ENCODE results near the gene IFNA21.
"Not testable (repeated sequence)": the region's sequence is repeated elsewhere in the genome, so short reads cannot be mapped to it uniquely, and the experiment has no call there.

The IFNA21 gene

GRCh38 chr9:21166560-21166959, at the start of gene IFNA21:
IFNA21 (minus strand) TSS chr9:21166660; CDS start chr9:21166612, 48 bp downstream.
- not testable (repeated sequence) for DNase-seq (ENCODE audit: low read depth, low spot score)

- not testable (repeated sequence) for DNase-seq (ENCODE audit: low read depth, low spot score)
These were observed 47.2 kb upstream of the IFNA21 start for GRCh38 chr9:21213411-21214326.

DNA sequence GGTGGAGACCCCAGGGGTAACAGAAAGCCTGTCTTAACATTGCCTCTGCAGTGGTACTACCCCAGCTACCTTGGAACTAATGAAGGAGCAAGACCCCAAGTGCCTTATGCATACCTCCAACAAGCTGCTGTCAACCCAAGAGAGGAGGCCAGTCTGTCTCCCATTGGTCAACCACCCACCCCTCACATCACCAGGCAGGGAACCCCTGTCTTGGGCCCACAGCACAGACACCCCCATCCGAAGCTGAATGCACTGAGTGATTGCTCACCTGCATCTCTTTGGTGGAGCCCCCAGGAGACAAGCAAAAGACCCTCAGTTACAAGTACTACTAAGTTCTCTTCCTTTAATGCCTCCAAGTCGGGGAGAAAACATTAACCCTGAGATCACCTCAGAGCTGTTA, 45.7 kb upstream of the IFNA21 start:
- not testable (repeated sequence) for DNase-seq (ENCODE audit: low read depth, low spot score)

DNA sequence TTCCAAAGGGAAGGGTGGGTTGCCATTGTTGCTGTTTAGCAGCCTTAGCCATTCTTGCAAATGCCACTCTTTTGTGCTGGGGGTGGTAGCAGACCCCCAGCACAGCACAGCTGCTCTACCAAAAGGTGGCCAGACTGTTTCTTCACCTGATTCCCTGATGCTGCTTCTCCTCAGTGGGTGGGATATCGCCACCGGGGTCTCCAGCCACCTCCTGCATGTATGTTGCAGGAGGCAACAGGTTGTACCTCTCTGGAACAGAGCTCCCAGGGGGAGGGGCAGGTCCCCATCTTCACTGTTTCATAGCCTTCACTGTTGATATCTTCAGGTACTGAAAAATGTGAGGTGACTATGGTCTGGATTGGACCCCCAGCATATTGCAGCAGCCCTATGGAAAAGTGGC, 44.3 kb upstream of the IFNA21 start:
- DNase-seq (ENCODE audit: low read depth, low spot score), result not testable (repeated sequence)

DNA sequence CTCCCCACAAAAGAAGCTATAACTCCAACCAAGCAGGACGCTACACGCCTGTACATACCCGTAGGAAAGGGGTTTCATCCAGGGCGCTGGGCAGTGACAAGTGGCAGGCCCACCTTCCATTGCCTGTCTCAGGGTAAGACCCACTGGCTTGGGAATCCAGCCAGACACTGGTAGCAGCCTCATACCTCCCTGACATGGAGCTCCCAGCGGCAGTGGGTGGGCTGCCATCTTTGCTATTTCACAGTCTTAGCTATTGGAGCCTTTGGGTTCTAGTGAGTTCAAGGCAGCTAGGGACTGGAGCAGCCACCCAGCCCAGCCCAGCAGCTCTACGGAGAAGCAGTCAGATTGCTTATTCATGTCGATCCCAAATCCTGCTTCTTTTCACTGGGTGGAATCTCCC, 43.9 kb upstream of the IFNA21 start:
- DNase-seq (ENCODE audit: low read depth, low spot score), result no peak

DNA sequence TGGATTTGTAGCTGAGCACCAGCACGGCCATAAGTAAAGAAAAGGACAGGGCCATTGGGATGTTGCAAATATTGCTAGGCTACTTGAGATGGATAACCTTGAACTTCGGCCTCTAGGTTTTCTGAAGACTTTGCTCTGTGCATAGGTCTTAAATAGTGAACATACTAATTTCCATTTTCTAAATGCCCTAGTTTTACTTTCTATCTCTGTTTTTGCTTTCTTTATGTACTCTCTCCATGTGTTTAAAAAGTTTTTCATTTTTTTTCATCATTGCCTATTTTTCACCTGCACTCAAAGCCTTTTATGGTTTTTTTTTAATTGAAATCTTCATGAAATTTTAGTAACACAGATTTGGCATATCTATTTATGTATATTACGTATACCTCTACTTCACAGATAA, 40.6 kb upstream of the IFNA21 start, which contains the start of gene IFNA10:
Gene IFNA10 (minus strand): TSS at position 101 of the 400 bp plus-strand sequence. CDS start 46 bp downstream, at position 55.
- DNase-seq (ENCODE audit: low read depth, low spot score), result not testable (repeated sequence)

- DNase-seq (ENCODE audit: low read depth, low spot score), result no peak
These were observed 38.7 kb upstream of the IFNA21 start for GRCh38 chr9:21205204-21205603.

DNA sequence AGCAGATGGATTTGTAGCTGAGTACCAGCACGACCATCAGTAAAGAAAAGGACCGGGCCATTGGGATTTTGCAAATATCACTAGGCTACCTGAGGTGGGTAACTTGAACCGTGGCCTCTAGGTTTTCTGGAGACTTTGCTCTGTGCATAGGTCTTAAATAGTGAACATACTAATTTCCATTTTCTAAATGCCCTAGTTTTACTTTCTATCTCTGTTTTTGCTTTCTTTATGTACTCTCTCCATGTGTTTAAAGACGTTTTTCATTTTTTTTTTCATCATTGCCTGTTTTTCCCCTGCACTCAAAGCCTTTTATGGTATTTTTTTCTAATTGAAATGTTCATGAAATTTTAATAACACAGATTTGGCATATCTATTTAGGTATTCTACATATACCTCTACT, 35.6 kb upstream of the IFNA21 start, which contains the start of gene IFNA7:
Gene IFNA7 (minus strand): TSS at position 101 of the 400 bp plus-strand sequence. CDS start 40 bp downstream, at position 61.
- DNase-seq (ENCODE audit: low read depth, low spot score), result not testable (repeated sequence)

DNA sequence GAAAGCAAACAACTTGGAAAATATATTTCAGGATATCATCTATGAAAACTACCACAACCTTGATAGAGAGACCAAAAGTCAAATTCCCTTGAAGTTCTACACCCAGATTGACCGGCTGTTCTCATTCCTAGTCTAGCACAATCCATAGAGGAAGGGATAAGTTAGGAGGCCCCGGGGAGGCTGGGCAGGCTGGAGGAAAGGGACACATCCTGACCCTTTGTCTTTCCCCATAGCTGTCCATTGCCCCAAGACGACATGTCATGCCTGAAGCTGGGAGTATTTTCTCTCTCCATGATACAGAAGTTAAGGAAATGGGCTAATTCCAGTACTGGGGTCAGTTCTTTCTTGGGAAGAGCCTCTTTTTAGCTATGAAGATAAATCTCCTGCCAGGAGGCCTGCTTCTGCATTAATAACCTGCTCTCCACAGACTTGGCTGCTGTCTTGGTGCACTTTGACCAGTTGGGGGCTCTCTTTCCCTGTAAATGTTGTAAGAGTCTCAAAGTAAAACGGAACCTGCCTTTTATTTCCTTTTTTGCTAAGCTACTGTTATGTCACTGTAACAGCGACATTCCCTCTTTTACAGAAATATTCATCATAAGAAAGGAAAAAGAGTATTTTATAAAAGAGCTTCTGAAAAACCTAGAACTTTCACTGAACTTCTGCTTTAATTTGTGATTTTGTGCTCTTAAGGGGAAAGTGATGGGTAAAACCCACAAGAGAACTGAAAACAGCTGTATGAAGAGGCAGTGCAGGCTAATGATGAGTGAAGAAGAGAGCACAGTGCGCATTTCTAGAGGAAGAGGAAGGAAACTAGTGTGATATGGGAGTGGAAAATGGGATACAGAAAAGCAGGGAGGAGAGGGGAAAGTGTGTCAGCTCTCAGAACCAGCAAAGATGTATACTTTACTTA, 28.7 kb upstream of the IFNA21 start:
- DNase-seq (ENCODE audit: low read depth, low spot score), result not testable (repeated sequence)

GRCh38 chr9:21187487-21187886, 21.0 kb upstream of the IFNA21 start, which contains the start of gene IFNA4:
IFNA4 (minus strand) TSS chr9:21187587; CDS start chr9:21187531, 56 bp downstream.
- DNase-seq (ENCODE audit: low read depth, low spot score), result not testable (repeated sequence)

- not testable (repeated sequence) for DNase-seq (ENCODE audit: low read depth, low spot score)
These were observed 16.6 kb upstream of the IFNA21 start for GRCh38 chr9:21182810-21183736.

- no peak for DNase-seq (ENCODE audit: low read depth, low spot score)
These were observed 8.2 kb upstream of the IFNA21 start for GRCh38 chr9:21174671-21175070.

- DNase-seq (ENCODE audit: low read depth, low spot score), result no peak
These were observed 5.7 kb upstream of the IFNA21 start for GRCh38 chr9:21172156-21172555.

GRCh38 chr9:21171351-21171750, 4.9 kb upstream of the IFNA21 start:
- no peak for DNase-seq (ENCODE audit: low read depth, low spot score)

DNA sequence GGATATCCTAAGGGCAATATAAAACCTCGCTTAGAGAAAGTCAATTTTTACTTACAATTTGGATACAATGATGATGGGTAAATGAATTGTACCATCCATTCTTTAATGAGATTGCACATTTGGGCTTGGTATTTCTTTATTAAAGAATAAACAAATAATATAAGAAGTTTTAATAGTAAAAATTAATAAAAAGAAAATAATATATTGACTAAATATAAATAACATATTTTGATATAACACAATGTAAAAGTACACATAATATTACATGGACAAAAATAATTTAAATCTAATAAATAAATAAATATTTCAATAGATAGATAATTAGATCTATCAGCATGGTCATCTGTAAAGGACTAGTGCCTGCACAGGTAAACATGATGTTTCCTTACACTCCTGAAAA, 944 bp downstream of the IFNA21 start:
- DNase-seq (ENCODE audit: low read depth, low spot score), result no peak

- no peak for DNase-seq (ENCODE audit: low read depth, low spot score)
These were observed 6.3 kb downstream of the IFNA21 start for GRCh38 chr9:21160178-21160577.

- DNase-seq (ENCODE audit: low read depth, low spot score), result no peak
These were observed 11.0 kb downstream of the IFNA21 start for GRCh38 chr9:21155501-21155900.

GRCh38 chr9:21154018-21154608, 12.3 kb downstream of the IFNA21 start:
- no peak for DNase-seq (ENCODE audit: low read depth, low spot score)

DNA sequence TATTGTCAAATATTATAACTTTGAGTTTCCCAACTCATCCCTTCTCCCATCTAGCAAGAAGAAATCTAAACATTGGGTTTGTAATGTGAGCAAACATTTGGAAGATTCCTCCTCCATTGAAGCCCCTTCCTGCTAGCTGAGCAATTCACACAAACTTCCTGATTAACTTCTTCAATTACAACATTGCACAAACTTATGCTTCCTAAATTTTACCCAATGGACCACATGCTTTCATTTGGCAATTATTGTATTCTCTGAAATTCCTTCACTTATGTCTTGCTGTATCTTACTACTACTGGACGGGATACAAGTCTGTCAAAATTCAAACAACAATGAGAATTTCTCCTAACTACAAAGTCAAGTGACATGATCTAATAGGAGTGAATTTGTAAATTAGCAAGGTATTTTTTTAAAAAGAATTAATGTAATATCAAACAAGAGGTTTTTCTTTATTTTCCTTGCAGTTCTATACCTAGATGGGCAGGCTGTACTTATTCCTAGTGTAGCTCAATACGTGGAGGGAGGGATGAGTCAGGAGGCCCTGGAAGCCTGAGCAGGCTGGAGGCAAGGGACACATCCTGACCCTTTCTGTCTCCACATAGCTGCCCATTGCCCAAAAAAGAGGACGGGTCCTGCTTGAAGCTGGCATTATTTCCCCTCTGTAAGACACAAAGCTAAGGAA, 13.0 kb downstream of the IFNA21 start:
- DNase-seq (ENCODE audit: low read depth, low spot score), result no peak

DNA sequence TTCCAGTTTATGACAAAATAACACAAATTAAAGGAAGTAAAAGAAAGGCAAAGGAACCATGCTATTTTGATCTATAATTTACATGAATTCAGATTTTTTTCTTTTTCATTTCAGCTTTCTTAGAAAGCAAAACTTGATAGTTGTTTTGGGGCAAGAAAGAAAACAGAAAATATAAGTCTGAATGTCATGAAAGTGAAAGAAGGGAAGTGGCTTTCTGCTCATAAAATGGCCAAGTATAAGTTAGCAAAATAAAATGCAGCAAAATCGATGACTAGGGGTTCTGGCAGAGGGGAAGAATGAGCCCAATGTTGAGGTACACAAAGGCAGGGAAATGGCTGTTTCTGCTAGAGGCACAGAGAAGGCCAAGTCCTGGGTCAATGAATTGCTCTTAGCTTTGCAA, 21.9 kb downstream of the IFNA21 start:
- no peak for DNase-seq (ENCODE audit: low read depth, low spot score)

Data from activated CD4-positive, CD25-positive, alpha-beta regulatory T cell treated with anti-CD3 and anti-CD28 coated beads, Interleukin-2, amount 50 U/mL, for 16 hours (primary cell).